Measurements from ENCODE around the gene RBP7. TPM values are rescaled to one million over a fixed set of nuclear protein-coding genes. Genes with fewer than 3 reads are reported as not detected.
"Not testable (repeated sequence)": the region's sequence is repeated elsewhere in the genome, so short reads cannot be mapped to it uniquely, and the experiment has no call there.

RBP7 gene
- polyA plus RNA-seq, 1 experiment: 0.50 TPM

DNA sequence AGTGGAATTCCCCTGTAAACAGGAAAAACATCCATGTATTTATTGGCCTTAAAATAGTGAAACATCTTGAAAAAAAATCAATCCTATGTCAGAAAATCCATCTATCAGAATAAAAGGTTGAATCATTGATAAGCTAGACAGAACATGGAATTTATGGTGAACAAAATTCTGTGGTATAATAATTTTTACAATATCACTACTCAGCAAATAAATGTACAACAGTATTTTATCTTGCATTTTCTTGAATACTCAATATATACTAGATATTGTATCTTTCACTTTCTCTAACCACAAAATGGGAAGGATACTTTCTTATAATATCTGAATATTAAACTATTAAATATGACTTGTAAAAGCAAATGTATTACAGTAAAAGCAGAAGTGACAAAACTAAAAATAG, 30.0 kb downstream of the RBP7 start:
- Histone ChIP-seq H3K4me3 (ENCODE audit: low read depth, low read length) (no peak overlapping the region), H3K36me3 (ENCODE audit: control insufficient read depth, insufficient read depth, low read length) (no peaks in the 10 kb centered on the region), H3K27me3 (ENCODE audit: control insufficient read depth, insufficient read depth, low read length) (no peaks in the 10 kb centered on the region)
- ChIA-PET CTCF (interaction anchor here (1.0 kb wide), 1 partner anchor 12 kb away, joined by 3 read pairs; no protein-coding TSS in a partner anchor), POLR2A (no interaction called here)
- no peak for DNase-seq (ENCODE audit: low read depth)
- TF ChIP-seq, protein P1, sequence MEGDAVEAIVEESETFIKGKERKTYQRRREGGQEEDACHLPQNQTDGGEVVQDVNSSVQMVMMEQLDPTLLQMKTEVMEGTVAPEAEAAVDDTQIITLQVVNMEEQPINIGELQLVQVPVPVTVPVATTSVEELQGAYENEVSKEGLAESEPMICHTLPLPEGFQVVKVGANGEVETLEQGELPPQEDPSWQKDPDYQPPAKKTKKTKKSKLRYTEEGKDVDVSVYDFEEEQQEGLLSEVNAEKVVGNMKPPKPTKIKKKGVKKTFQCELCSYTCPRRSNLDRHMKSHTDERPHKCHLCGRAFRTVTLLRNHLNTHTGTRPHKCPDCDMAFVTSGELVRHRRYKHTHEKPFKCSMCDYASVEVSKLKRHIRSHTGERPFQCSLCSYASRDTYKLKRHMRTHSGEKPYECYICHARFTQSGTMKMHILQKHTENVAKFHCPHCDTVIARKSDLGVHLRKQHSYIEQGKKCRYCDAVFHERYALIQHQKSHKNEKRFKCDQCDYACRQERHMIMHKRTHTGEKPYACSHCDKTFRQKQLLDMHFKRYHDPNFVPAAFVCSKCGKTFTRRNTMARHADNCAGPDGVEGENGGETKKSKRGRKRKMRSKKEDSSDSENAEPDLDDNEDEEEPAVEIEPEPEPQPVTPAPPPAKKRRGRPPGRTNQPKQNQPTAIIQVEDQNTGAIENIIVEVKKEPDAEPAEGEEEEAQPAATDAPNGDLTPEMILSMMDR (IDR thresholded peaks at IDR 0.05; ENCODE audit: insufficient read depth, low read depth, low read length): no peak

GRCh38 chr1:10028956-10029500, 32.0 kb downstream of the RBP7 start:
- CTCF ChIA-PET: interaction anchor here (0.8 to 1.0 kb wide), 2 partner anchors 78 to 86 kb away, joined by 3 read pairs; partner anchors contain the start of genes LZIC and NMNAT1
- DNase-seq (ENCODE audit: low read depth); H3K27me3 ChIP-seq (ENCODE audit: control insufficient read depth, insufficient read depth, low read length); H3K4me3 ChIP-seq (ENCODE audit: low read depth, low read length); POLR2A ChIA-PET; H3K36me3 ChIP-seq (ENCODE audit: control insufficient read depth, insufficient read depth, low read length): not testable (repeated sequence)

DNA sequence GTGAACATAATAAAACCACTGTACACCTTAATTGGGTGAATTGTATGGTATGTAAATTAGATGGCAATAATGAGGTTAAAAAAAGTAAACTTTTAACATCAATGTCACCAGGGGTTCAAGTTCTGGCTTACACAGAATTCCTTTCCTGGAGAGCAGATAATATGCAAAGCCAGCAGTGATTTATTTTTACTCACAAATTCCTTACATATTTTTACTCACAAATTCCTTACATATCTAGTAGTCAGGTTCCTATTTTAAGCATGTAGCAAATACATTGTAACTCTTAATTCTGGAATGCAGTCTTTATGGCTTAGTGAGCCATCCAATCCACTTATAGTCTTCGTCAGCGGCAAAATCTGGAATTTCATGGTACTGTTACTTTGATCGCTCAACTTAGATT, 34.4 kb downstream of the RBP7 start:
- no peaks in the 10 kb centered on the region for H3K36me3 ChIP-seq (ENCODE audit: control insufficient read depth, insufficient read depth, low read length)
- ChIA-PET POLR2A (no interaction called here), CTCF (no interaction called here)
- DNase-seq (ENCODE audit: low read depth): no peak
- H3K27me3 ChIP-seq (ENCODE audit: control insufficient read depth, insufficient read depth, low read length): no peaks in the 10 kb centered on the region
- TF ChIP-seq, protein P1 (IDR thresholded peaks at IDR 0.05; ENCODE audit: insufficient read depth, low read depth, low read length): no peak
- no peak overlapping the region for H3K4me3 ChIP-seq (ENCODE audit: low read depth, low read length)

DNA sequence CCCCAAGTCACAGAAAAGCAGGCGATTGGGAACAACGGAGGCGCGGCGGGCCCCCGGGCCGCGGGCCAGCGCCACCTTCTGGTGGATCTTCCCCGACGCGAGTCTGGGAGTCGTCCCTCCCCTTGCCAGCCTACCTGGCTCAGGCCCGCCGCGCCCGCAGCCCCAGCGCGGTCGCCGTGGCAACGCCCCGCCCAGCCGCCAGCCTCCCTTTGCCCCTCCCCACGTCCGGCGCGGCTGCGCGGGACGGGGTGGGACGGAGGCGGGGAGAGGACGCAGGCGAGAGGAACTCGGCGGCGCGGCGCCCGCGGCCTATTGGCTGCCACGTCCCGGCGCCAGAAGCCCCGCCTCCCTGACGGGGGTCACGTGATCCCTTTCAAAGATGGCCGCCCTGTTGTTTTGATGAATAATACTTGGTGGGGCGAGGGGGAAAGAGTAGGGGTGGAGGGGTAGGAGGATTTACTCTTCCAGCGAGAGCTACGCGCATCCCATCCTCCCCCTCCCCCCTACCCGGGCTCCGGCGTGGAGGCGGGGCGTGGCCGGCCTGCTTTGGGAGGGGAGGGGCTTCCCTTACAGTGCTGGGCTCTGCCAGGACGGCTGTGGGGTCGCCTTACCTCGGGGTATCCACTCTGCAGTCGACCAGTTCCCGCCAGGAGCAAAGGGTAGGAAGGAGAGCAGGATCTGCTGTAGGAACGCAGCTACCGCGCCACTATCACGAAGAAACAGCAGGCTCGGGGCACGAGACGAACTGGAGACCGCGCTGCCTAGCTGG, 35.7 kb downstream of the RBP7 start, which contains the start of gene UBE4B:
UBE4B (plus strand) TSS at position 369 of the 769 bp plus-strand sequence. CDS start 713 bp downstream, outside the sequence.
- DNase-seq (ENCODE audit: low read depth): peak; percentile 85
- POLR2A ChIA-PET: interaction anchor here (0.6 kb wide), 1 partner anchor 75 kb away, joined by 13 read pairs; no protein-coding TSS in a partner anchor
- TF ChIP-seq, protein P1 (IDR thresholded peaks at IDR 0.05; ENCODE audit: insufficient read depth, low read depth, low read length): peak; percentile 84
- H3K36me3 ChIP-seq (ENCODE audit: control insufficient read depth, insufficient read depth, low read length): peaks cover 2% of the 10 kb centered on the region; the same call in 1 of the 2 replicates
- CTCF ChIA-PET: interaction anchor here (0.5 to 2.1 kb wide), 10 partner anchors 14 to 158 kb away, joined by 3 to 8 read pairs (median 4); partner anchors contain the start of genes LZIC and NMNAT1
- peak within 1 kb of the TSS; percentile 87 for H3K4me3 ChIP-seq (ENCODE audit: low read depth, low read length)
- H3K27me3 ChIP-seq (ENCODE audit: control insufficient read depth, insufficient read depth, low read length): no peaks in the 10 kb centered on the region

DNA sequence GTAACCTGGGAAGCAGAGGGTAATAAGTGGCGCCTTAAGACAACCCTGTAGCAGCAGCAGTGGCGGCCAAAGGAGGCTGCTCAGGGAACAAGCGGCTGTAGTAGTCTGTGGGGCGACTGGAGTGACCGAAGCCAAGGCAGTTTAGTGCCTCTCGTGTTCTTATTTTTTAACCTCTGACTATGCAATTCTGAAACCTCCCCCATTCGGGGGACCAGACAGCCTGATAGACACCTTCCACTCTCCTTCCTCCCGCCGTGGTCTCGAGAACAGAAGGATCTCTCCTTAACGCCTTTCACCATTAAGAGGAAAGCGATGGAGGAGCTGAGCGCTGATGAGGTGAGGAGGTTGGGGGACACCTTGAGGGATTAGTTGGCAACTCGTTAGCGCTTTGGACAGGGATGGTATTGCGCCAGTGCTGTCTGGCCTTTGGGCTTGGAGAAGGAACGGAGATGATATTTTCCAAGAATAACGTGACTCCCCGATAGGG, 36.4 kb downstream of the RBP7 start:
- ChIA-PET POLR2A (interaction anchor here (0.6 kb wide), 1 partner anchor 75 kb away, joined by 13 read pairs; no protein-coding TSS in a partner anchor), CTCF (interaction anchor here (0.5 to 2.1 kb wide), 11 partner anchors 12 to 159 kb away, joined by 3 to 8 read pairs (median 4); partner anchors contain the start of genes LZIC and NMNAT1)
- TF ChIP-seq, protein P1 (IDR thresholded peaks at IDR 0.05; ENCODE audit: insufficient read depth, low read depth, low read length): no peak
- Histone ChIP-seq H3K4me3 (ENCODE audit: low read depth, low read length) (peak overlapping the region; percentile 87), H3K27me3 (ENCODE audit: control insufficient read depth, insufficient read depth, low read length) (no peaks in the 10 kb centered on the region), H3K36me3 (ENCODE audit: control insufficient read depth, insufficient read depth, low read length) (peaks cover 2% of the 10 kb centered on the region; the same call in 1 of the 2 replicates)
- DNase-seq (ENCODE audit: low read depth): no peak
